ENCODE results near the gene INTS11.
"Not testable (repeated sequence)": the region's sequence is repeated elsewhere in the genome, so short reads cannot be mapped to it uniquely, and the experiment has no call there.

INTS11 gene

DNA sequence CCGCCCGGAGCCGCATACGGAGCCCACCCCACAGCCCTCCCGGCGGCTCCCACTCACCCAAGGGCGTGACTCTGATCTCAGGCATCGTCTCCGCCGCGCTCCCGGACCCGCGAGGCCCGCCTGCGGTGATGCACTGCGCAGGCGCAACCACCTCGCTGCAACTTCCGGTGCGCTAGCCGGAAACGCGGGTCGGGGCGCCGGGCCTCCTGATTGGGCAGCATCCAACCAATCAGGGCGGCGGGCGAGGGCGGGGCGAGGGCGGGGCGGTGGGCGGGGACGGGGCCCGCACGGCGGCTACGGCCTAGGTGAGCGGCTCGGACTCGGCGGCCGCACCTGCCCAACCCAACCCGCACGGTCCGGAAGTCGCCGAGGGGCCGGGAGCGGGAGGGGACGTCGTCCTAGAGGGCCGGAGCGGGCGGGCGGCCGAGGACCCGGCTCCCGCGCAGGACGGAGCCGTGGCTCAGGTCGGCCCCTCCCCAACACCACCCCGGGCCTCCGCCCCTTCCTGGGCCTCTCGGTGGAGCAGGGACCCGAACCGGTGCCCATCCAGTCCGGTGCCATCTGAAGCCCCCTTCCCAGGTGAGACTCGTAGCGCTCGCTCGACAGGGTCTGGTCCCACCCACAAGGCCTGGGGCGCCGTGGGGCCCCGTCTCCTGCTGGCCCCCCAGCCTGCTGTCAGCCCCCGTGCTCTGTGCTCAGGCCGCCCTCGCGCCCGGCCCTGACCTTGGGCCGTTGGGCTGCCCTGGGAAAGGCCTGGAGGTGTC, at the start of gene INTS11, which contains the start of gene CPTP:
TSS of gene INTS11 (minus strand) at position 137 of the 764 bp plus-strand sequence. CDS start at position 85, 52 bp downstream.
TSS of gene CPTP (plus strand) at position 279 of the 764 bp plus-strand sequence. CDS start 2,109 bp downstream, outside the sequence.
- peak; percentile 98 for DNase-seq

DNA sequence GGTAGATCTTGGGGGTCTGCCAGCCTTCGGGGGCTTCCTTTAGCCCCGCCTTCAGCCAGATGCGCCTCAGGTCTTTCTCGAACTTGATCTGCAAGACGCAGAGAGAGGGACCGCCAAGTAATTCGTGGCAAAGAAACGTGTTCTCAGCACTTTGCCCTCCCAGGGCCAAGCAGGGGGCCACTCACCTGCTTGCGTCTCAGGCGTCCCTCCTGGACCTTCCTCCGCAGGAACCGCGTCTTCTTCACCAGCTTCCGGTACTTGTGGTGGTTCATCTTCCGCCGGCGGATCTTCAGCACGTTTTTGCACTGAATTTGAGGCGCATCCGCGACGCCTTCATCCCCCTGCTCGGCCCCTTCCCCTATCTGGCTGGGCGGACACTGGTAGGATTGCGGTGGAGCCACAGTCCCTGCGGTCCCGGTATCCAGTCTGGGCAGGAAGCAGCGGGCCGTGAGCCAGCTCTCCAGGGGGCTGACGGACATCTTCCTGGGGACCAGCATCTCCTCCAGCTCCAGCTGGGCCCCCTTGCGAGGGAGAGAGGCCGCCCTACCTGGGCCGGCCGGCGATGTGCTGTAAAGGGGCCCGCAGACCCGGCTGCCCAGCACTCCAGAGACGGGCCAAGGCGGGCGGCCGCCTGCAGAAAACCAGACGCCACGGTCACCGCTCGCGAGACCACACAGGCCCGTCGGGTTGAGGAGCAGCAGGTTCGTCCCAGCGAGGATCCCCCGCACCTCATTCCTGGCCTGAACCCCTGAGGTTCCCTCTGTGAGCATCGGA, 49.5 kb upstream of the INTS11 start:
- no peak for DNase-seq

DNA sequence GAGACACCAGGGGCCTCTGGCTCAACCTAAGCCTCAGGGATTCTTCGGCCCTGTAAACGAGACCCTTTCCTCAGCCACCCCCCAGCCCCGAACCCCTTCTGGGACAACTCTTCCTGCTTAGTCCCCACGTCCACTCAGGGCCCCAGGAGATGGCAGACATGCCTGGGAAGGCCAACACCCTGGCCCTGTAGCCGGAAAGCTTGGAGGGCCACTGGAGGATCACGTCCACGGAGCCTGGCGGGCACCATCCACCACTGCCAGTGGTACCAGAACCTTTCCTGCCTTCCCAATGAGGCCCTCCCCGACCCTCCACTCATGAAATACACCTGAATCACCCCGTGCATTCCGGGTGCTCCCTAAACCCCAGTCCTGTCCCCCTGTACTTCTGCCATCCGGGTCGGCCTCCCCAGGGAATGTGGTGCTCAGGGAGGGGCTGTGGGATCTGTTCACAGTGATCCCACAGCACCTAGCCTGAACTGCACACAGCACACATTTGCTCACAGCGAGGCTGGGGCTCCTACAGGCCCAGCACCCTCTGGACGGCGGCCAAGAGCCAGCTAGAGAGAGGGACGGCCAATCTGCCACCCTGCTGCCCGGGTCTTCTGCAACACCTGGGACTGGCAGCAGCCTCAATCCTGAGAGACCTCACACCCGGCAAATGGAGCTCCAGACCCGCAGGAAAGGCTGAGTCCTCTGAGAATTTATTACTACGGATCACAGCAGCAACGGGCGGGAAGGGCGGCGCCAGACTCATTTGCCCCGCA, 48.8 kb upstream of the INTS11 start:
- no peak for DNase-seq

DNA sequence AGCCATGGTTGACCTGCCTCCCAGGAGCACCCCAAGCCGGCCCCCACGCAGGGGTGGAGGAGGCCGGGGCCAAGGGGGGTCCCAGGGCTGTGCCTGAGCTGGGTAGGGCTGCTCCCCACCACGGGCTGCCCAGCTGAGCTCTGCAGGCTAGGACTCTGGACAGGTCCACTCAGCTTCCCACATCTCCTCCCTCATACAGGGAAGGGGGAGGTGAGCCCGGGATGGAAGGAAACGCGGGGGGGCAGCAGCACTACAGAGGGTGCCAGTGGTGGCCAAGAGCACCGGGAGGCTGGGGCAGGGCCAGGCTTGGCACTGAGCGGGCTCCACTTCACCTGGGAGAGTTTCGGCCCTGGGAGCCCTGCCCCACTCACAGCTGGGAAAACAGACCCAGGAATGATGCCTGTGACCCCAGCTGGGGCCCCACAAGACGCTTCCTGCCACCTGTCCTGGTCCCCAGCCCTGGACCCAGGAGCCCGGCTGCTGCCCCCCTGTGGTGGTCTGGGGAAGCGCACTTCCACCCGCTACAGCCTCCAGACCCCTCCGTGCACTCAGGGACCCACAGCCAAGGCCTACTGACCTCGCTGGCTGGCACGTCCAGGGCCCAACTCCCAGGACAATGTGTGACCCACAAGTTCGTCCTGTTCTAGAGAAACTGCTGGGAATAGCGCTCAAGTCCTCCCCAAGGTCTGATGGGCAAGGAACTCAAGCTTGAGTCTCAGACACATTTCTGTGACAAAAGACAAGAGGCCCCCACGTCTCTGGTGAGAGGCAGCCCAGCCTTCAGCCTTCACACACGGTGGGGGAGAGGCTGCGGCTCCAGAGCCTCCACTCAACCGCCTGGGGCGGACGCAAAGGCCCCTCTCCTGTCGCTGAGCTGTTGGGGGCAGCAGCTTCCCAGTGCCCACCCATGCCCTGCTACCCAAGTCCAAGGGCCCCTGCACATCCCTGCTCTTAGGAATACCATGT, 47.6 kb upstream of the INTS11 start:
- DNase-seq, result peak; percentile 68

DNA sequence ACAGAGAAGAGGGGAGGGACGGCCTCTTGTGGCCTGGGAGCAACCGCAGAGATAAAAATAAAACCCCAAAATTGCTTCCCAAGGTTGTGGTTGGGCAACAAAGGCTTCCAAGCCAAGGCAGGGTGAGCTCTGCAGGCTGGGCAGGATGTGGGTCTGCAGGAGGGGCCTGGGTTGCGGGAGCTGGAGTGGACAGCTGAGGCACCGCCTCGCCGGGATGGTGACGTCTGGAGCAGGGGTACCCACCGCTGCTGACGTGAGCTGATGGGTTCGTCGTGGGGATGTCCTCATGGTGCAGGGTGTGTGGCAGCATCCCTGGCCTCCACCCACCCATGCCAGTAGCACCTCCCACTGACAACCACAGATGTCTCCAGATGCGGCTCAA, 46.9 kb upstream of the INTS11 start:
- DNase-seq, result no peak

DNA sequence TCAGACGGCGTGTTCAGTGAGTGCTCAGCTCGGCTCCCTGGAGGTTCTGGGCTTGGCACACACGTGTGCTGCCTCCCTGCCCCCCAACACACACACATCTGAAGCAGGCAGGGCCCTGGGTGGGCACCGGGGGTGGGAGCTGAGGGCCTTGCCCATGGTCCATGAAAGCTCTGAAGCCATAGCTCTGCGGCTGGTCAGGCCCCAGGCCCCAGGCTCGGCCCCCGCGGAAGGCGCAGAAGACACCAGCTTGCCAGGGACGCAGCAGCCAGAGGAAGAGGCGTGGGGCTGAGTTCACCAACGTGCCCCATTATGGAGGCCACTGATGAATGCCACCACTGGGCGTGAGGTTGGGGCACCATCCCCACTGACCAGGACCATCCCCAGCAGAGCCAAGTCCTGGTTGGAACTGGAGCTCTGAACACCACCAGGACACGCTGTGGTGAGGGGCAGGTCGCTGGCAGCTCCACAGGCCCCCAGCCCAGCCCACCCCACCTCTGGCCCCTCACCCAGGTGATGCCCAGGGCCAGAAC, 46.4 kb upstream of the INTS11 start:
- DNase-seq, result no peak

DNA sequence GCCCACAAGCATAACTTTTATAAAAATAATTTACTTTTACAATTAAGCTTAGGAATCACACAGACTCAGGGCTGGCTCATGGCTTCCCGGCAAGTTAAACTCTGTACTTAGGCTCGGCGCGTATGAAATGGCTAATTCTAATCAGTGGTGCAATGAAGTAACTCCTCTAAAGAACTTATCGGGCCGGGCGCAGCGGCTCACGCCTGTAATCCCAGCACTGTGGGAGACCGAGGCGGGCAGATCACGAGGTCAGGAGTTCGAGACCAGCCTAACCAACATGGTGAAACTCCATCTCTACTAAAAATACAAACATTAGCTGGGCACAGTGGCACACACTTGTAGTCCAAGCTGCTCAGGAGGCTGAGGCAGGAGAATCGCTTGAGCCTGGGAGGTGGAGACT, 45.6 kb upstream of the INTS11 start:
- not testable (repeated sequence) for DNase-seq

DNA sequence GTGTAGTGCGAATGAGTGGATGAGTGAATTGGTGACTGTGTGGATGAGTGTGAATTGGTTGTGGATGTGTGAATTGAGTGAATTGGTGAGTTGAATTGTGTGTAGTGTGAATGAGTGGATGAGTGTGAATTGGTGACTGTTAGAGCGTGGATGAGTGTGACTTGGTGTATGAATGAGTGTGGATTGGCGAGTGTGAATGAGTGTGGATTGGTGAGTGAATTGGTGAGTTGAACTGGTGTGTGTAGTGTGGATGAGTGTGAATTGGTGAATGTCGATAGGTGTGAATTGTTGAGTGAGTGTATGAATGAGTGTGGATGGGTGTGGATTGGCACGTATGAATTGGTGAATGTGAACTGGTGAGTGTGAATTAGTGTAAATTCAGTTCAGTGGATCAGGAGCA, 42.9 kb upstream of the INTS11 start:
- DNase-seq, result no peak

DNA sequence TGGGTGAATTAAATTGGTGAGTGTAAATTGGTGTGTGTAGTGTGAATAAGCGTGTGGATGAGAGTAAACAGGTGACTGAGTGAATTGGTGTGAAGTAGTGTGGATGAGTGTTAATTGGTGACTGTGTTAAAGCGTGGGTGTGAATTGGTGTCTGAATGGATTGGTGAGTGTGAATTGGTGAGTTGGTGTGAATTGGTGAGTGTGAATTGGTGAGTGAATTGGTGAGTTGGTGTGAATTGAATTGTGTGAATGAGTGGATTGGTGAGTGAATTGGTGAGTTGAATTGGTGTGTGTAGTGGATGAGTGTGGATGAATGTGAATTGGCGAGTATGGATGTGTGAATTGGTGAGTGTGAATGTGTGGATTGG, 42.2 kb upstream of the INTS11 start:
- DNase-seq, result no peak

DNA sequence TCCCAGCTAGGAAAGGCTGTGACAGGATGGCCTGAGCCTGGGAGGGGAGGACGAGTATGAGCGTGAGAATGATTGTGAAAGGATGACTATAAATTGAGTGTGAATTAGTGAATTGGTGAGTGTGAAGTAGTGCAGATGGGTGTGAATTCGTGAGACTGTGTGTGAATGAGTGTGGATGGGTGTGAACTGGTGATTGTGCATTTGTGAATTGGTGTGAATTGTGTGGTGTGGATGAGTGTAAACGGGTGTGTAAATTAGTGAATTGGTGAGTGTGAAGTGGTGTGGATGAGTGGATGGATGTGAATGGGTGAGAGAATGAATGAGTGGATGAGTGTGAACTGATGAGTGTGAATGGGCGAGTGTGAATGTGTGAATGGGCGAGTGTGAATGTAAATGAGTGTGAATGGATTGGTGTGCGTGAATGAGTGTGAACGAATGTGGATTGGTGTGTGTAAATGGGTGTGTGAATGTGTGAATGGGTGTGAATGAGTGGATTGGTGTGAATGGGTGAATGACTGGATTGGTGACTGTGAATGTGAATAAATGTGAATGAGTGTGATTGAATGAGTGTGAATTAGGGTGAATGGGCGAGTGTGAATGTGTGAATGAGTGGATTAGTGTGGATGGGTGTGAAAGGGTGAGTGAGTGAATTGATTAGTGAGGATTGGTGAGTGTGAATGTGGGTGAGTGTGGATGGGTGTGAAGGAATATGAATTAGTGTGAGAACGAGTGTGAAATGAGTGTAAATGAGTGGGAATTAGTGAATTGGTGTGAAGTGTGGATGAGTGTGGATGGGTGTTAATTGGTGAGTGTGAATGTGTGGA, 41.6 kb upstream of the INTS11 start:
- DNase-seq, result no peak

DNA sequence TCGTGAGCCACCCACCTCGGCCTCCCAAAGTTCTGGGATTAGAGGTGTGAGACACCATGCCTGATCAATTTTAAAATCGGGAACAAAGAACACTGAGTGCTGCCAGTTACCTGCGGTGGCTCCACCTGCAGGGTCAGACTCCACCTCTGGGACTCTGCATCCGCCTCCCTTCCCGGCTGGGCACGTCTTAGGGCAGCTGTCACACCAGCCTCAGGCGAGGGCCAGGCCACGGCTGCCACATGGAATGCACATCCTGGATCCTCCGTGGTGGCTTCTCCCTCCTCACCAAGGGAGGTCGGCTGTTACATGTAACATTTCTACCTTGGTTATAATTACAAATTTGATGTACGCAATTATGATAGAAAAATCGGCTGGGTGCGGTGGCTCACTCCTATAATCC, 39.8 kb upstream of the INTS11 start:
- no peak for DNase-seq

DNA sequence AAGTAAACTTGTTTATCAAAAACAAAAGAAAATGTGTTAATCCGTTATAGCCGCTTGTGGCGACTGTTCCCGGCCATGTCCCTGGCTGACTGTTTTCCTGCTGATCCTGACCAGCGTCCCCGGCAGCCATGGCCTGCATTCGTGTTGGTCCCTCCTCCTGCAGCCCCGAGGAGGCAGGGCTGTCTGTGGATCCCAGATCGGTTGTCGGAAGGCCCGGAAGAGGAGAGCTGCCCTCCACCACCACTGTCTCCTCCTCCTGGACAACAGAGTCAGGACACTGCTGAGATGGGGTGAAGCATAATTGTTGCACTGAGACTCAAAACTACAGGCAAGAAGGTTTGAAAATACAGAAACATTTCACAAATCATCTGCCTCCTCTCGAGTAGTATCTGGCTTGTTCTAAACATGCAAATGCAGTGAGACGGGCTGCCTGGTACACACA, 37.5 kb upstream of the INTS11 start:
- no peak for DNase-seq

DNA sequence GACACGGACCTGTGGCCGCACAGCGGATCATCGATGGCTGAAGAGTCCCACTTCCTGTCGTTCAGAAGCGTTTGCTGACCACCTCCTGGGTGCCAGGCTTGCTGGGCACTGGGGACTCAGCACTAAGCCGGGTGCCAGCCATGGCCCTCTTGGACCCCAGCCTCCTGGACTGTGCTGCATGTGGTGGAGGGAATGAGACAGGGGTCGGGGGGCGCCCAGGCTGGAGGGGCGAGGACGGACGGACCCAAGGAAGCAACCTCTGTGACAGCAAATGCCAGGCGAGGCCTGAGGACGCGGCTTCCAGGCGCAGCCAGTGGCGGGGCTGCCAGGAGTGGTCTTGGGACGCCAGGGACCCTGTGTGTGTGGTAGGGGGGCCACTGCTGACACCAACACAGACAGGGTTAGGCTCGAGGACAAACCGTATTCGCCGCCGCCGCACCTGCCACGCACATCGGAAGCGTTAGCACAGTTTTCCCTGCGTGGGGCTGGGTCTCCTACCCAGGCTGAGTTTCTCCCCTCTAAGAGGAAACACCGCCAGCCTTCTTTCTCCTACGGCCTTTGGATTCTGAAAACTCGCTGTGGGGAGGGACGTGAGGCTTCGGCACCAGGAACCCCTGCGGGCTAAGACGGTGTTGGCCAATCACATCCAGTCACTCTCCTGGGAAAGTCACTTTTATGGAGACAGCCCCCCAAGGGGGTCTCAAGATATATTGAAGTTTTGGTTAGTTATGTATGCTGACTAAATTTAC, 36.9 kb upstream of the INTS11 start:
- DNase-seq, result no peak

DNA sequence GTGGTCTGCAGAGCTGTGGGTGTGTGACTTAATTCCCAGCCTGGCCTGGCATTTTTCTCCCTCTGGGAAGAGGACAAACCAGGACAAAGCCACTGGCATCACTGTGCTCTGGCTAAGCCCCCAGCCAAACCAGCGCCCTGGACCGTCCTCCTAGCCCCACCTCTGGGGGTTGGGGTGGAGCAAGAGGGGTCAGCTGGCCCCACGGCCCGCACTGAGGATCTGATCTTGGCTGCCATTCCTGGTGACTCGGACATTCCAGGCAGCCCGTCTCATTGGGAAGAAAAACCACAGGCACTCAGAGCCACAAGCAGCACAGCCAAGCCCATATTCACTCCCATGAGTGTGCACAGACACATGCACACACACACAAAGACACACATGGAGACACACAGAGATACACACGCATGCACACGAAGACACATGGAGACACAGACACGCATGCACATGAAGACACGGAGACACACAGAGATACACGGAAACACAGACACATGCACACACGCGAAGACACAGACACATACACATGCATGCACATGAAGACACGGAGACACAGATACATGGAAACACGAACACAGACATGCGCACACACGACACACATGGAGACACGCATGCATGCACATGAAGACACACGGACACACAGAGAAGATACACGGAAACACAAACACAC, 36.2 kb upstream of the INTS11 start:
- DNase-seq, result no peak

DNA sequence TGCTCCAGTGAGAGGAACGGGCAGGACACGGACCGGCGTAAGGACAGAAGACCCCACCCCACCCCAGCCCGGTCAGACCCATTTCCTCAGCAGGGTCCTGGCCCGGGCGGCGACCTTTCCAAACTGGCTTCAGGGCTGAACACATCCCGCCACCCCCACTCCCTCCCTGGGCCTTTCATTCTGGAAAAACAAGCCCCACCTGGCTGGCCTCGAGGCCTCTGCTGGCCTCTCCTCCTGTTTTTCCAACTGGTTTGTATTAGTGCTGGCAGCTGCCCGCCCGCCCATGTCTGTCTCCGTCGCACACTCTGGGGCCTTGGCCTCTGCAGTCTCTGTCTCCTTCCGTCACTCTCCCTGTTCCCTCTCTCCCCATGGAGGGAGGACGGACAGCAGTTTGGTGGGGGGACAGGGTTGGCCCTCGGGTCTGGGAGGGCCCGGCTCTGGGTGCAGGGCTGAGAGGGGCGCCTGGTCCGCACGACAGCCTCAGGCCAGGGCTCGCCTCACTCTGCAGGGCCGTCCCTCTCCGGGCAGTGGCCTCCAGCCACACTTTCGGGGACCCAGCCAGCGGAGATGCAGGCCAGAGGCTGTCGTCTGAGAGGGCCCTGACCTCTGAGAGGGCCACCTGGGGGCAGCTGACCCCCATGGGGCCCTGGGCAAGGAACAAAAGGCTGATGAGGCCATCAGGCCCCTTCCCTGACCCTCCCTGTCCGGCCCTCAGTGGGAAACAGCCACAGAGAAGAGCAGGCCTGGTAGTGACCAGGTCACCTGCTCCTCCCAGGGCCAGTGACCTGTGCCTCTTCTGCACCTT, 35.4 kb upstream of the INTS11 start:
- DNase-seq, result no peak

DNA sequence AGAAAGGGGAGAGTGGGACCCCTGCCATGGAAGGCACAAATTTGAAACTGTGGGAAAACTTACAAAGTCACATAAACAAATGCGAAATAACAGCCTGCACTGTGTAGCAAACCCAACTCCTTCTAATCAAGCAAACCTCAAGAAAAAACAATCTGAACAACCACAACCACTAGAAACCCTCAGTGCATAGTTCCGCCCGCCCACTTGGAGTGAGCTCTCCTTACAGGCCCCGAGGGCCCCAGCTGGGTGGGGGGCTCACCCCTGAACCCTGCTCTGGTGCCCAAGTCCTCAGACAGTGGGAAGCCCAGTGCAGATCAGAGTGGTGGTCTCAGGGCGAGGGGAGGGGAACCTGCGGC, 34.8 kb upstream of the INTS11 start:
- no peak for DNase-seq

DNA sequence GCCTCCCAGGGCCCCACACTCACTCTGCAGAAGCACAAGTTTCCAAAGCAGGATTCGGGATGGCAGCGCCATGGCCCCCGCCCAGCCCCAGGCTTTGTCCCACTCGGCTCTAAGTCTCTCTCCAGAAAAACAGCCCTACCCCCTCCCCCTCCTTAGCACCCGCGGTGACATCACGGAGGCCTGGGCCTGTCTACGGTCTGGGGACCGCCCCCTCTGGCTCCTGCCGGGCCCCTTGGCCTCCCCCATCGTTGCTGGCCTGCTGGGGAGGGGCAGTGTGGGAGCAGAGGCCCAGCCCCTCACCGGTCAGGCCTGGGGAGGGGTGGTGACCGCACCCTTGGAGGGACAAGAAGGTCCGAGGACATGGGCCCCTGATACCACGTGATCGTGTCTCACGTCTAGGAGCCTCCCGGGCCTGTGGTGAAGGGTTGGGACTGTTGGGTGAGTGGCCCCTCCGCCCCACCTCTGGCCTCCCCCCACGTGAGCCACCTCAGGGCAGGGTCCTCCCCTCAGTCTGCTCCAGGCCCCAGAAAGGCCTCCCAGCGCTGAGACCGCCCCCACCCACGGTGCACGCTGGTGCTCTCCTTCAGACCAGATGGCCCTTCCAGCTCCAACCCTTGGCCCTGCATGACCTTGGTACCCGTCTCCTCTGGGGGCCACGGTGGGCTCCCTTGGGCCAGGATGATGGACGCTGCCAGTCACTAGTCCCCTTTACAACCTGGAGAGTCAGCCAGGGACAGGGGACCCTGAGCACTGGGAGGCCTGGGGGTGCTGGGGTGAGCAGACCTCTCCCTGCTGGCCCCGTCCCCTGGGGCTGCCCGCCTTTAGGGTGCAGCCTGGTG, 34.2 kb upstream of the INTS11 start, which contains the start of gene MXRA8:
TSS of gene MXRA8 (minus strand) at position 123 of the 839 bp plus-strand sequence. CDS start at position 72, 51 bp downstream.
- no peak for DNase-seq
